Thyroid gland (tissue), 4 donors: ENCODE data around the gene PTGDS.

Experiments
- CTCF ChIP-seq, 6 experiments: fragments of 200-600 bp in 3 of 6; fragments of 450-650 bp in 3 of 6; sonication (generic) in 3 of 6; IDR thresholded peaks; one replicate each; pipeline ENCODE4 v1.5.1; 2016 to 2019; ENCODE audit warnings: antibody characterized with exemption in 6 of 6, mild to moderate bottlenecking in 2 of 6, inconsistent platforms in 1 of 6, moderate library complexity in 1 of 6
- POLR2A ChIP-seq, 2 donors: fragments of 450-650 bp; IDR thresholded peaks; one replicate each; pipeline ENCODE4 v1.6.1; 2017; ENCODE audit warnings: antibody characterized with exemption in 2 of 2, mild to moderate bottlenecking in 2 of 2, moderate library complexity in 1 of 2

GRCh38 chr9:136988872-136989271 lies 11.6 kb downstream of the PTGDS start:
- TF ChIP-seq CTCF (IDR thresholded peaks at IDR 0.05) (no peak), POLR2A (IDR thresholded peaks at IDR 0.05) (no peak)
